HUES64 (cell line): ENCODE data around the gene PHRF1. TPM values are rescaled to one million over a fixed set of nuclear protein-coding genes. Genes with fewer than 3 reads are reported as not detected.

Experiments used
- H3K27ac ChIP-seq: 2 replicates; pipeline ENCODE4 v1.7.0; 2013; ENCODE audit warnings: low read depth, low read length, inconsistent platforms
- H3K27me3 ChIP-seq: 2 replicates; pipeline ENCODE4 v1.6.1; 2013; ENCODE audit warnings: mild to moderate bottlenecking, low read length; ENCODE audit not compliant: insufficient read depth
- H3K36me3 ChIP-seq: 2 replicates; pipeline ENCODE4 v1.6.1; 2013; ENCODE audit warnings: mild to moderate bottlenecking, low read length; ENCODE audit not compliant: insufficient read depth
- H3K4me1 ChIP-seq: 2 replicates; pipeline ENCODE4 v1.6.1; 2013; ENCODE audit warnings: mild to moderate bottlenecking, low read length, moderate library complexity; ENCODE audit not compliant: insufficient read depth
- H3K4me3 ChIP-seq: 2 replicates; pipeline ENCODE4 v1.5.1; 2013; ENCODE audit warnings: mild to moderate bottlenecking, low read length, moderate library complexity
- H3K9ac ChIP-seq: 2 replicates; pipeline ENCODE4 v1.6.1; 2013; ENCODE audit warnings: mild to moderate bottlenecking, low read depth, low read length
- H3K9me3 ChIP-seq: 2 replicates; pipeline ENCODE4 v1.6.1; 2013; ENCODE audit warnings: low read depth, low read length; ENCODE audit not compliant: insufficient read depth
- WGBS: fragments of 150-250, 120-280 bp; methylation state at CpG from one replicate; pipeline ENCODE4 v1.1.7; 2013; ENCODE audit warnings: missing lambda C conversion rate; 5-methylcytosine and 5-hydroxymethylcytosine counted together
- polyA plus RNA-seq, 2 experiments: library from polyadenylated mRNA; stranded (reverse); fragments of 50-300 nt; gene quantifications; one replicate each; pipeline ENCODE4 v1.2.3, GENCODE V29; 2013

PHRF1 gene
- polyA plus RNA-seq (2013, experiment 1 of 2) = 21.9 TPM
- polyA plus RNA-seq (2013, experiment 2 of 2) = 23.0 TPM

- WGBS = under 1% methylated on average over 80 of the region's 99 CpGs
- Histone ChIP-seq H3K4me3 (peak within 1 kb of the TSS; percentile 97), H3K36me3 (peaks cover 6% of the 10 kb centered on the region; the same call in 1 of the 2 replicates), H3K27me3 (peaks cover 22% of the 10 kb centered on the region), H3K4me1 (peaks cover 9% of the 10 kb centered on the region; the same call in 1 of the 2 replicates), H3K27ac (peak within 1 kb of the TSS; percentile 99), H3K9me3 (no peaks in the 10 kb centered on the region), H3K9ac (peak within 1 kb of the TSS; percentile 100)
Measured at GRCh38 chr11:575996-576768, at the start of gene PHRF1. Gene PHRF1 (plus strand): TSS chr11:576470. CDS start chr11:581513, 5,043 bp downstream.

GRCh38 chr11:528166-528814, 48.0 kb upstream of the PHRF1 start:
- Histone ChIP-seq H3K4me1 (no peaks in the 10 kb centered on the region), H3K9me3 (no peaks in the 10 kb centered on the region), H3K9ac (no peak overlapping the region), H3K4me3 (no peak overlapping the region), H3K27ac (no peak overlapping the region), H3K36me3 (peaks cover 17% of the 10 kb centered on the region), H3K27me3 (no peaks in the 10 kb centered on the region)
- 87% methylated on average over 30 of the region's 30 CpGs for WGBS

- no peaks in the 10 kb centered on the region for H3K27me3 ChIP-seq
- 82% methylated on average over 29 of the region's 29 CpGs for WGBS
- no peaks in the 10 kb centered on the region for H3K4me1 ChIP-seq
- H3K4me3 ChIP-seq = no peak overlapping the region
- no peak overlapping the region for H3K27ac ChIP-seq
- peaks cover 22% of the 10 kb centered on the region for H3K36me3 ChIP-seq
- no peak overlapping the region for H3K9ac ChIP-seq
- H3K9me3 ChIP-seq = no peaks in the 10 kb centered on the region
Measured at GRCh38 chr11:528815-529727, 47.2 kb upstream of the PHRF1 start.

GRCh38 chr11:529728-530411, 46.4 kb upstream of the PHRF1 start:
- Histone ChIP-seq H3K9me3 (no peaks in the 10 kb centered on the region), H3K4me3 (no peak overlapping the region), H3K9ac (no peak overlapping the region), H3K36me3 (peaks cover 22% of the 10 kb centered on the region), H3K27ac (no peak overlapping the region), H3K27me3 (no peaks in the 10 kb centered on the region), H3K4me1 (no peaks in the 10 kb centered on the region)
- 91% methylated on average over 18 of the region's 18 CpGs for WGBS

GRCh38 chr11:530960-531831, 45.1 kb upstream of the PHRF1 start:
- H3K36me3 ChIP-seq = peaks cover 22% of the 10 kb centered on the region
- no peak overlapping the region for H3K4me3 ChIP-seq
- peaks cover 2% of the 10 kb centered on the region for H3K27me3 ChIP-seq
- H3K27ac ChIP-seq = no peak overlapping the region
- 92% methylated on average over 28 of the region's 28 CpGs for WGBS
- H3K9ac ChIP-seq = no peak overlapping the region
- no peaks in the 10 kb centered on the region for H3K9me3 ChIP-seq
- no peaks in the 10 kb centered on the region for H3K4me1 ChIP-seq

GRCh38 chr11:531919-532526, 44.2 kb upstream of the PHRF1 start:
- Histone ChIP-seq H3K9ac (no peak overlapping the region), H3K36me3 (peaks cover 22% of the 10 kb centered on the region)
- WGBS = 96% methylated on average over 18 of the region's 18 CpGs

GRCh38 chr11:532527-532985, 43.7 kb upstream of the PHRF1 start:
- H3K4me3 ChIP-seq = no peak overlapping the region
- H3K27ac ChIP-seq = no peak overlapping the region
- no peaks in the 10 kb centered on the region for H3K9me3 ChIP-seq
- peaks cover under 1% of the 10 kb centered on the region; the same call in 1 of the 2 replicates for H3K4me1 ChIP-seq
- peaks cover 22% of the 10 kb centered on the region for H3K36me3 ChIP-seq
- no peak overlapping the region for H3K9ac ChIP-seq
- peaks cover 16% of the 10 kb centered on the region for H3K27me3 ChIP-seq
- WGBS = 93% methylated on average over 23 of the region's 23 CpGs

More at GRCh38 chr11:531919-532526, 44.2 kb upstream of the PHRF1 start:
- no peaks in the 10 kb centered on the region for H3K4me1 ChIP-seq
- H3K27ac ChIP-seq = no peak overlapping the region
- no peak overlapping the region for H3K4me3 ChIP-seq
- H3K9me3 ChIP-seq = no peaks in the 10 kb centered on the region
- peaks cover 10% of the 10 kb centered on the region for H3K27me3 ChIP-seq

GRCh38 chr11:532986-533585, 43.2 kb upstream of the PHRF1 start:
- no peak overlapping the region for H3K9ac ChIP-seq
- 96% methylated on average over 33 of the region's 33 CpGs for WGBS
- no peaks in the 10 kb centered on the region for H3K9me3 ChIP-seq
- H3K27me3 ChIP-seq = peaks cover 21% of the 10 kb centered on the region
- H3K4me3 ChIP-seq = no peak overlapping the region
- no peak overlapping the region for H3K27ac ChIP-seq
- H3K36me3 ChIP-seq = peaks cover 22% of the 10 kb centered on the region
- H3K4me1 ChIP-seq = peaks cover 4% of the 10 kb centered on the region; the same call in 1 of the 2 replicates

GRCh38 chr11:533586-534395, 42.5 kb upstream of the PHRF1 start:
- WGBS = 95% methylated on average over 37 of the region's 37 CpGs
- no peak overlapping the region for H3K27ac ChIP-seq
- no peaks in the 10 kb centered on the region for H3K9me3 ChIP-seq
- H3K27me3 ChIP-seq = peaks cover 23% of the 10 kb centered on the region
- H3K36me3 ChIP-seq = peaks cover 22% of the 10 kb centered on the region
- peaks cover 4% of the 10 kb centered on the region; the same call in 1 of the 2 replicates for H3K4me1 ChIP-seq
- peak overlapping the region; percentile 81 for H3K4me3 ChIP-seq
- no peak overlapping the region for H3K9ac ChIP-seq
